GM21390 (cell line): Measurements from ENCODE around the gene USP21.

Source experiments
- ATAC-seq: cut with Tn5 transposase; IDR thresholded peaks from one replicate; pipeline ENCODE4 v1.9.1; 2021; ENCODE audit not compliant: unreplicated experiment

The USP21 gene

DNA sequence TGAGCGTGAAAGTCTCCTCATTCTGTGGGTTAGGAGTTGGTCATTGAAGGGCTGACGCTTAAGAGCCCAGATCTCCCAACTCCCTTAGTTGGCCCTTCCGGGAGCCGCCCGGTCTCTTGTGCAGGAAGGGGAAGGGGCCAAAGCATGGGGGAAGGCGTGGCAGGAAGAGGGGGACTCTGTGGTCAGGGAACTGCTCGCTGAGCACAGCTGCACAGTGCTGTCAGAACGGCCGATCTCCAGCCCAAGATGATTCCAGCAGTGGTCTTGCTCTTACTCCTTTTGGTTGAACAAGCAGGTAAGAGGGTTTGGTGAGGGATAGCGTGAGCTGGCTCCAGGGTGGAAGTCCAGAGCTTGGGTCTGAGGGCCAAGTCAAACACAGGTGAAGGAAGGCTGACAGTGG, 55.8 kb downstream of the USP21 start, which contains the start of gene FCER1G:
FCER1G (plus strand) TSS at position 220 of the 400 bp plus-strand sequence; CDS start at position 247, 27 bp downstream.
- ATAC-seq, result no peak
